Measurements from ENCODE around the gene UBE3D.
"Not testable (repeated sequence)": the region's sequence is repeated elsewhere in the genome, so short reads cannot be mapped to it uniquely, and the experiment has no call there.

The UBE3D gene

GRCh38 chr6:82910820-82911219 lies 154.8 kb downstream of the UBE3D start:
- no peak for DNase-seq (ENCODE audit: low read depth)

GRCh38 chr6:82910395-82910794 lies 155.2 kb downstream of the UBE3D start:
- DNase-seq (ENCODE audit: low read depth), result no peak

- DNase-seq (ENCODE audit: low read depth), result no peak
Measured at GRCh38 chr6:82909551-82909950, 156.1 kb downstream of the UBE3D start.

- no peak for DNase-seq (ENCODE audit: low read depth)
Measured at GRCh38 chr6:82908661-82909060, 157.0 kb downstream of the UBE3D start.

GRCh38 chr6:82906951-82907350 lies 158.7 kb downstream of the UBE3D start:
- no peak for DNase-seq (ENCODE audit: low read depth)

- no peak for DNase-seq (ENCODE audit: low read depth)
Measured at GRCh38 chr6:82906489-82906888, 159.2 kb downstream of the UBE3D start.

- no peak for DNase-seq (ENCODE audit: low read depth)
Measured at GRCh38 chr6:82904860-82905259, 160.8 kb downstream of the UBE3D start.

- no peak for DNase-seq (ENCODE audit: low read depth)
Measured at GRCh38 chr6:82904257-82904656, 161.4 kb downstream of the UBE3D start.

- DNase-seq (ENCODE audit: low read depth), result no peak
Measured at GRCh38 chr6:82902290-82902689, 163.4 kb downstream of the UBE3D start.

GRCh38 chr6:82894653-82895259 lies 170.9 kb downstream of the UBE3D start:
- no peak for DNase-seq (ENCODE audit: low read depth)

GRCh38 chr6:82893889-82894652 lies 171.6 kb downstream of the UBE3D start:
- no peak for DNase-seq (ENCODE audit: low read depth)

- DNase-seq (ENCODE audit: low read depth), result not testable (repeated sequence)
Measured at GRCh38 chr6:82891503-82891902, 174.1 kb downstream of the UBE3D start.

- DNase-seq (ENCODE audit: low read depth), result no peak
Measured at GRCh38 chr6:82891076-82891475, 174.6 kb downstream of the UBE3D start.

GRCh38 chr6:82890240-82890639 lies 175.4 kb downstream of the UBE3D start:
- no peak for DNase-seq (ENCODE audit: low read depth)

- DNase-seq (ENCODE audit: low read depth), result no peak
Measured at GRCh38 chr6:82889143-82889542, 176.5 kb downstream of the UBE3D start.

- no peak for DNase-seq (ENCODE audit: low read depth)
Measured at GRCh38 chr6:82882363-82883023, 183.1 kb downstream of the UBE3D start.

- no peak for DNase-seq (ENCODE audit: low read depth)
Measured at GRCh38 chr6:82881519-82881918, 184.1 kb downstream of the UBE3D start.

- no peak for DNase-seq (ENCODE audit: low read depth)
Measured at GRCh38 chr6:82878812-82879211, 186.8 kb downstream of the UBE3D start.

- no peak for DNase-seq (ENCODE audit: low read depth)
Measured at GRCh38 chr6:82877213-82878195, 188.1 kb downstream of the UBE3D start.

- DNase-seq (ENCODE audit: low read depth), result no peak
Measured at GRCh38 chr6:82875573-82876185, 190.0 kb downstream of the UBE3D start.

- DNase-seq (ENCODE audit: low read depth), result no peak
Measured at GRCh38 chr6:82874867-82875266, 190.8 kb downstream of the UBE3D start.

- no peak for DNase-seq (ENCODE audit: low read depth)
Measured at GRCh38 chr6:82872185-82872584, 193.5 kb downstream of the UBE3D start.

Measured in activated T-cell treated with anti-CD3 and anti-CD28 coated beads for 1 hour (primary cell).